Medulla oblongata (tissue), 1 donor: ENCODE results near the gene SLC36A1.
"Not testable (repeated sequence)": the region's sequence is repeated elsewhere in the genome, so short reads cannot be mapped to it uniquely, and the experiment has no call there.

Experiments used
- DNase-seq: peaks from one replicate; pipeline ENCODE4 v3.0.0-alpha.2; 2015; ENCODE audit errors: extremely low spot score

The SLC36A1 gene

GRCh38 chr5:151483647-151484046, 36.2 kb downstream of the SLC36A1 start:
- peak; percentile 60 for DNase-seq

DNA sequence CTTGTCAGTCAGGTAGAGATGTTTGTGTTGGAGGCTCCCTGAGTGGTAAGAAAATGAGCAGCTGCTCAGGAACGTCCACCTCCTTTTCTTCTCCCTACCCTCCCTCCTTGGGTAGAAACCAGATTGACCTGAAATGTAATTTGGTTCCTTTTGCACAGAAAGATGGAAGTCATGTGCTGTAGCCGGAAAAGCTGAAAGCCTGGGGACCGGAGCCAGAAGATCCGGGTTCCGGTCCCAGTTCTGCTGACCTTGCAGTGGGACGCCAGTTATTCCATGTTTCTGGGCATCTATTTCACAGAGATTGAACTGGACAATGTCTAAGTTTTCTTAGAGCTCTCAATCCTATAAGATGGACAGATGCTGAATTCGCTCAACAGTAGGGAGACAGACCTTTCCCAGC, 40.1 kb downstream of the SLC36A1 start:
- DNase-seq: no peak

- DNase-seq: no peak
These were observed 43.2 kb downstream of the SLC36A1 start for GRCh38 chr5:151490627-151491026.

DNA sequence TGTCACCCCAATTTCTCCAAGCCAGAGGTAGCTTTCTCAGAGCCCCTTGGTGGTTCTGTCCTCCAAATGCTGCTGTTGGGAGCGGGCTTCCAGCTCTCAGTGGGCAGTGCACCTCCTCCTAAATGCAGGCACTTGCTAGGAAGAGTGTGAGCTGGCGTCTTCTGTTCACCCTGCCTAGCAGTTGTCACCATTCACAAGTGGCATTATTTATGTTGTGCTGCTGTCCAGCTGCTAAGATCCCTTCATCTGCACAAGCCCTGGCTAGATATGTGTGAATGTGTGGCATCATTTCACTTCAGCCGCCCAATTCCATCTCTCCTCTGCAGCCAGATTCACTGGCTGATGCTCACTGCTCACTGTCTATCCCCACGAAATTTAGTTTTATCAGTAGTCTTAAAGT, 43.7 kb downstream of the SLC36A1 start:
- DNase-seq: no peak

DNA sequence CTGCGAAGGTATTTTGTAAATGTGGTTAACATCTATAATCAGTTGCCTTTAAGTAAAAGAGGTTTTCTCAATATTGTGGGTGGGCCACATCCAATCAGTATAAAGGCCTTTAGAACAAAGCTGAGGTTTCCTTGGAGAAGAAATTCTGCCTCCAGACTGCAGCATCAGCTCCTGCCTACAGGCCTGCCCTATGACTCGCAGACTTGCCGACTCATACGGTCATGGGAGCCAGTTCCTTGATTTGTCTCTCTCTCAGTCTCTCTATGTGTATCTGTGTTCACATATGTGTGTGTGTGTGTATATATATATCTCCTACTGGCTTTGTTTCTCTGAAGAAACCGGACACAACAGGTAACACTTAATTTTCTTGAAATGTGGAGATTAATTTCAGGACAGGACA, 45.3 kb downstream of the SLC36A1 start:
- no peak for DNase-seq

DNA sequence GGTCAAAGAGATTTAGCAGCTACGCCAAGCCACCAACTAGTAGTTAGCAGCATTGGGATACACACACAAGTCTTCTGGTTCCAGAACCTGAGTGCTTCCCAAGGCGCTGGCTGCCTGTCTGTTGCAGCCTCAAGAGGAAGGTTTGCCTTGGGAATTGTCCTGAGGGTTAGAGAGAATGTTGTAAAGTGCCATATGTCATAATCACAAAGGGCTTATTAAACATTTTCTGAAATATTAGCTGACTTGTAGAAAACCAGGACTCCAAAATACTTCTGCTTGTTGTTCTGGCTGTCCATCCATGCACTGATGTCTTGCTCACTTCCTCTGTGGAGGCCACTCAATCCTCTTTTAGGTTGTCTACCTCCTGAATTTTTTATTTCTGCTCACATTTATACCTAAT, 46.3 kb downstream of the SLC36A1 start:
- no peak for DNase-seq

DNA sequence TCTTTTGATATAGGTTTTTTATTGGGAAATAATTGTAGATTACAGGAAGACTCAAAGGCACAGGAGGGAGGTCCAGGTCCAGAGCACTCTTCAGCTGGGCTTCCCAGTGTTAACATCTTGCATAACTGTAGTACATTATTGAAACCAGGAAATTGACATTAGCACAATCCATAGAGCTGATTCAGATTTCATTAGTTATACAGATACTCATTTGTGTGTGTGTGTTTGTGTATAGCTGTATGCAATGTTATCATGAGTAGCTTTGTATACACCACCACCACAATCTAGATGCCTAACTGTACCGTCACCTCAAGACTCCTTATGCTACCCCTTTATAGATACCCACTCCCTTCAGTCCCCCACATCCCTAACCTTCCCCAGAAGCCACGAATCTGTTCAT, 47.9 kb downstream of the SLC36A1 start:
- no peak for DNase-seq

- no peak for DNase-seq
These were observed 48.7 kb downstream of the SLC36A1 start for GRCh38 chr5:151496041-151496484.

GRCh38 chr5:151497391-151498002, 50.1 kb downstream of the SLC36A1 start:
- DNase-seq: no peak

- DNase-seq: no peak
These were observed 51.2 kb downstream of the SLC36A1 start for GRCh38 chr5:151498395-151499155.

DNA sequence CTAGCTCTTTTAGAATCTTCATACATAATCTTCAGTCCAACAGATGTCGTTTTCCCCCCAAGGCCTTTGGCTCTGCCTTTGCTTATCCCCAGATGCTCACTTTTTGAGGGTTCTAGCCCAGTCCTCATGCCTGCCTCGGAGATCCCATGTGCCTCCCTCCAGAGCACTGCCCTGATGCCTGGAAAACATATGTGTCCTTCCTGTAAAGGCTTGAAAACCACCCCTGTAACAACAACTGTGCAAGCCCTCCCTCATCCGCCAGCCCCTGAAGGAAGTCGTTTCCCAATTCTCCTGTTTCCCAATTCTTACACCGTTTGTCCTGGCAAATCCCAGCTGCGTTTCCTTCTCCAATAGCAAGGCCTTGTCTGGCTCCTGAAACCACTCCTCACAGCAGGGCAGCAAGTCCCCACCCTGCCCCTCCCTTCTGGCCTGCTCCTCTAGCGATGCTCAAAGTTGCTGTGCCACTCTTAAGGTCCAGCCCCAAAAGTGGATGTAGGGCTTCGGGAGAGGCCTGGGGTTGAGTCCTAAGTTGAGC, 52.2 kb downstream of the SLC36A1 start:
- DNase-seq: no peak

DNA sequence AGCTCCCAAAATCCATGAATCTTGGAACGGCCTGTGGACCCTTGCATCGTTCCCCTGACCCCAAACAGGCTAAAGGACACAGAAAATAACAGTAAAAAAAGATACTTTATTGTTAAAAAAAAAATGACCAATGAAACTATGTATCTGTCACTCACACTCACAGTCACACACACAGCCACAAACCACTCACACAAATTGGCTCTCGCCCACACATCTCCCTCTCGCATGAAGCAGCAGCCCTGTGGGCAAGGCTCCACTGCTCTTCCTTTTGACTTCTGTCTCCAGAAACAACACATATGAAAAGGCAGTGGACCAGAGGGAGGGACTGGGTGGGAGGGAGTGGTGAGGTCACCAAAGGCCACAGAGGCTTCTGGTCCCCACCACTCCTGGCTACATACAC, 56.6 kb downstream of the SLC36A1 start:
- no peak for DNase-seq

- not testable (repeated sequence) for DNase-seq
These were observed 60.9 kb downstream of the SLC36A1 start for GRCh38 chr5:151508308-151508707.

GRCh38 chr5:151509231-151509630, 61.8 kb downstream of the SLC36A1 start:
- no peak for DNase-seq

DNA sequence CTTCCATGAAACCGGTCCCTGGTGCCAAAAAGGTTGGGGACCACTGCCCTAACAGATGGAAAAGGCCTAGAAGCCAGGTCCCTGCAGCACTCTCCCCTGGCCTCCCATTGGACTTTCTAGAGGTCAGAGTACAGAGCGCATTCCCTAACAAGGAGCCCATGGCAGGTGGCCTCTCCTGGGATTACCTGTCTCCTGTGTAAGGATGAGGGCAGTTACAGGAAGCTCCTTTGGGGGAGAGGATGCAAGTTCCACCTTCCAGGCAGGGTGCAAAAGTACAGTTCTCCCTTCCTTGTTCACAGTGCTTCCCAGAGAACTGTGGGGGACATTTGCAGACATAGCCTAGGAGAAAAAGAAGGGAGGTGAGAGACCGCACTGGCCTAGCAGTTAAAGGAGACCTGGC, 62.4 kb downstream of the SLC36A1 start:
- DNase-seq: no peak

DNA sequence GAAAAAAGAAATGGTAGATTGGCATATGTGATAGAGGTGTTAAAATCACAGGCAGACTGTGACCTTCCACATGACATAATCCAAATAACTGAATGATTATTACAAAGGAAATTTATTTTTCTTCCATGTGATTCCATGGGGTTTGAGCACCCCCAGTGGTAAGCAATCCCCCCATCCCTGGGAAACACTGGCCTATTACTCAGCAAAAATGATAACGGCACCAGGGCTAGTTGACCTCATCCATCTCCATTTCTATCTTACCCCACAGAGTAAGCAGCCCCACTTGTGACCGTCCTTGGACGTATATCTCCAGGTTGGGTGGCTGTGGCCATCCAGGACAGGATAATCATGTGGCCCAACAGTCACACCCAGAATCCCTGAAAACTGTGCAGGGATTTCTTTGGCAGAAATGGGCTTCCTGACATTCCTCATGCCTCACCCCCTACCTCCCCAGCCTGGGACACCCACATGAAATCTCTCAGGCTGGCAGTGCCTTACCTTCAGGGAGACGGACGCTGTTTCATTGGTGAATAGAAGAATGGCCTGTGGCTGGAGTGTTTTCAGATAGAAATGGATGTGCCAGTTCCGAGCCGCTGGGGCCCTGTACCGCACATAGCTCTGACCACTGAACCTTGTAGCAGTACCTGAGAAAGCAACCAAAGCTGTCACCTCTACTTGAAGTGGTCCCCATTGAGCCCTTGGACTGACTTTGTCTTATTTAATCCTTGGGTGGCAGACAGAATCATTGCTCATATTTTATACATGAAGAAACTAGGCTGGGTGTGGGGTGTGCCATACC, 69.9 kb downstream of the SLC36A1 start:
- DNase-seq: no peak

DNA sequence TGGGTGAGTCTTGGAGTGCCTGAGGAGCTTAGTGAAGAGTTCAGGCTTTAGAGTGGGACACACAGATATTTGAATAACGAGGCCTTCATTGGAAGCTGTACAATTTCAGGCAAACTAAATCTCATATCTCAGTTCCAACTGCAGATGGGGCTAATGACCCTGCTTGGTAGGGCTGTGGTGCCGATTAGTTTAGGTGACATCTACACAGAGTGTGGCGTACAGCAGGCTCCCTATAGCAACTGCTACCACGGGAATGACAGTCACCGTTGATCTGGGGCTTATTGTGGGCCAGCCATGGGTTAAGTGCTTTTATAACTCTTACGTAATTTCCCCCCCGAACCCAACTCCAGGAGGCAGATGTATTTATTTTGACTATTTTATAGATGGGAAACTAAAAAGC, 72.9 kb downstream of the SLC36A1 start:
- no peak for DNase-seq

- DNase-seq: no peak
These were observed 74.8 kb downstream of the SLC36A1 start for GRCh38 chr5:151522226-151522625.

GRCh38 chr5:151523335-151523734, 75.9 kb downstream of the SLC36A1 start:
- DNase-seq: peak; percentile 8

DNA sequence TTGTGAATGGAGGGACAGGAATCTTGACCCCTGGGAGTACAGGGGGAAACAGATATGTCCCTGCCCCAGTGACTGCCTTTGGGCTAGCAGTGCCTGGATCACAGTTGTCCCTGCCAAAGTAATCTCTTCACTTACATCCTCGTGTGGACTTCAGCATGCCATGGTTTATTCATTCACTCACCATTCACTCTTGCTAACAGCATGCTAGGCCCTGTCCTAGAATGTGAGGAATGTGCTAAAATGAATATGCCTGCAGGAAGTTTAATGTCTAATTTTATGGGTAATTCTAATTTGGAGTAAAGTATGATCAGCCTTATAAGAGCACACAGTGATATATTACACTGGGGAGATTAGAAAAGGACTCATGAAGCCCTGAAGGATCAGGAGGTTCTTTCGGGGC, 80.8 kb downstream of the SLC36A1 start:
- no peak for DNase-seq

DNA sequence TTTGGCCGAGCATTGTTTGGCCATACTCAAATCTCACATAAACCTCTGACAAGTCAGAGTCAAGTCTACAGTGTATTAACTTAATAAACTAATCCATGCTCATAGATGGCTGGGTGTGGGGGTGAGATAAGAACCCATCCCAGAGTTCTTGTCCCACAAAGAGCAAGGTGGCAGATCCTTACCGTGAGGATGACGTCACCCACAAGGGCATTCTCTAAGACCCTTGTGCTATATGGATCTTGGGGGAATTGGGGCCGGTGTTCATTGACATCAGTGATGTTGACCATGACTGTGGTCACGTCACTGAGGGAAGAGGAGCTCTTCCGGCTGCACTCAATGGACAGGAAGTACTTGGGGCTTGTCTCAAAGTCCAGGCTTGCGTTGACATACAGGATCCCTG, 81.6 kb downstream of the SLC36A1 start:
- no peak for DNase-seq

- no peak for DNase-seq
These were observed 84.2 kb downstream of the SLC36A1 start for GRCh38 chr5:151531581-151531980.
